ENCODE data around the gene DNASE1L3.

GRCh38 chr3:58163234-58163633 is 47.5 kb downstream of the DNASE1L3 start:
- TF ChIP-seq CTCF (conservative IDR thresholded peaks at IDR 0.05 in 1 of 2, IDR thresholded peaks at IDR 0.05 in 1 of 2; ENCODE audit: low read depth in 1 of 2, low read length in 2 of 2): no peak
- TF ChIP-seq EZH2 (IDR thresholded peaks at IDR 0.05; ENCODE audit: low read length, missing control alignments): no peak

Measured in fibroblast of lung (primary cell).